Stomach (tissue), 9 donors: ENCODE data around the gene IGFN1. TPM values are rescaled to one million over a fixed set of nuclear protein-coding genes. Genes with fewer than 3 reads are reported as not detected.

Experiments
- DNase-seq, 2 donors: peaks; one replicate each; pipeline versions ENCODE4 v3.0.0 to v3.0.0-alpha.2; 2013 to 2019
- H3K27ac ChIP-seq, 5 donors: fragments of 200-600 bp in 4 of 5; sonication (generic) in 4 of 5; one replicate each; pipeline ENCODE4 v1.5.1; 2013 to 2019; ENCODE audit warnings: mild to moderate bottlenecking in 1 of 5, moderate library complexity in 1 of 5
- H3K27me3 ChIP-seq, 3 donors: fragments of 200-600 bp; sonication (generic); one replicate each; pipeline ENCODE4 v1.5.1; 2017 to 2019; ENCODE audit warnings: mixed run types in 1 of 3
- H3K36me3 ChIP-seq, 4 donors: fragments of 200-600 bp; sonication (generic); 1 replicate in 3 of 4; 2 replicates in 1 of 4; pipeline ENCODE4 v1.5.1; 2016 to 2019
- H3K4me1 ChIP-seq, 4 donors: fragments of 200-600 bp; sonication (generic); one replicate each; pipeline ENCODE4 v1.5.1; 2016 to 2019
- H3K4me3 ChIP-seq, 4 donors: fragments of 200-600 bp; sonication (generic) in 3 of 4; one replicate each; pipeline ENCODE4 v1.5.1; 2016 to 2019; ENCODE audit warnings: mild to moderate bottlenecking in 1 of 4
- H3K9me3 ChIP-seq, 4 donors: fragments of 200-600 bp; sonication (generic); one replicate each; pipeline ENCODE4 v1.5.1; 2016 to 2019
- EP300 ChIP-seq: sonication (generic); formaldehyde crosslinking; IDR thresholded peaks from one replicate; pipeline ENCODE4 v1.6.1; 2017; ENCODE audit warnings: antibody characterized with exemption
- POLR2A ChIP-seq, 4 donors: fragments of 450-650 bp; IDR thresholded peaks; one replicate each; pipeline ENCODE4 v1.6.1; 2016; ENCODE audit warnings: antibody characterized with exemption in 4 of 4, control low read depth in 2 of 4, mild to moderate bottlenecking in 1 of 4, moderate library complexity in 1 of 4
- POLR2AphosphoS5 ChIP-seq, 3 donors: sonication (generic); formaldehyde crosslinking; IDR thresholded peaks; one replicate each; pipeline ENCODE4 v1.6.1; 2016; ENCODE audit warnings: antibody characterized with exemption in 3 of 3
- WGBS, 5 donors: extraction: QIAGEN DNeasy Blood & Tissue Kit in 3 of 5; methylation state at CpG; one replicate each; pipeline versions ENCODE4 v1.1.5 to v1.1.7; 2013 to 2018; 5-methylcytosine and 5-hydroxymethylcytosine counted together
- intact Hi-C: fragments of 100-400 bp; cut with DNase I; formaldehyde crosslinking; loops from one replicate; pipeline ENCODE4 v1.15.1; 2023; ENCODE audit warnings: low total_unique reads
- polyA plus RNA-seq, 3 donors: library from polyadenylated mRNA; stranded (reverse); fragments of 200-250 nt; gene quantifications; one replicate each; pipeline ENCODE4 v1.2.3, GENCODE V29; 2013
- total RNA-seq, 5 donors: library from RNA; depleted of rRNA; stranded (reverse); fragments of >200 nt; gene quantifications; one replicate each; pipeline versions ENCODE4 v1.1.0 to v1.2.3, GENCODE V29; 2014 to 2016
- TF ChIP-seq, protein P1 (sequence below), 7 experiments: fragments of 450-650 bp in 4 of 7; fragments of 200-600 bp in 3 of 7; sonication (generic) in 3 of 7; IDR thresholded peaks; one replicate each; pipeline ENCODE4 v1.5.1; 2016 to 2019; ENCODE audit warnings: antibody characterized with exemption in 7 of 7, control low read depth in 2 of 7, mild to moderate bottlenecking in 1 of 7
- donor health status: healthy with polysubstance abuse.
- donor health status: Bipolar disorder and iron deficiency.
- donor health status: healthy.

The IGFN1 gene
- total and polyA plus RNA-seq, 8 donors = under 0.01 to 0.55 (median 0.05) TPM; not detected in 3

DNA sequence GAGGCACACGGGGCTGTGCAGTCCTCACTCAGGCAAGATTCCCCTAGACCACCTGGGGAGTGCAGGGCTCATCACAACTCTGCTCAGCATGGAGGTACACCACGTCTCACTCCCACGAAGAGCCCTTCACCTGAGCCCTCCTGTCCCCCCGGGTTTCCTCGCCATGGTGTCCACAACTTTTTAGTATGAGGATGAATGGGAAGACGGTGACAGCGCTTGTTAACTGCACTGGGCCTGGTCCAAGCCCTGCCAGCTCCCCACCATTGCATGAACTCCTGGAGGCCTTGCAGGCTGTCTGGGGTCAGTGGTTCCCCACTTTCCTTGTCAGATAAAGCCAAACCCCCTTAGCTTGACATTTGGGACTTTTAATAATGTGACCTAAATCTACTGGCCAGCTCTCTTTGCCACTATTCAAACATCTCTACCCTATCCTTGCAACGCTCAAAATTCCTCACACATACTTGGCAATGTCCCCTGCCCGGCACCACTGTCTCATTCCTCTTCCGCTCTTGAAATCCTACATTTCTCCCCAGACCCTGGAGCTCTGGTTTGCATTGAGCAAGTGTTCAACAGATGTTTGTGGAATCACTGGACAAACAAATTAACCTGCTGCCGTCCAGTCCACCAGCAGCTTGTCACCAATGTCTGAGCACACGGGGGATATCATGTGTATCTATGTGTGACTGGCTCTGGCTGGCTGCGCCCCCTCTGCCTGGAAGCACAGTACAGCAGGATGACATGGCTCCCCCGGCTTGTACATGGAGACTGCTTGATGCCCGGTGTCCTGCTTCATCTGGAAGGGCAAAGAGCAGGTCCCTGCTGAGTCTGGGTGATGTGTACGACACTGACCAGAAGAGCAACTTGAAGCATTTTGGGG lies 47.5 kb upstream of the IGFN1 start:
- Histone ChIP-seq H3K27ac (no peak overlapping the region), H3K9me3 (no peaks in the 10 kb centered on the region), H3K36me3 (peaks cover 62 to 93% (median 92%) of the 10 kb centered on the region in 4 donors), H3K4me1 (peaks cover 3 to 13% (median 5%) of the 10 kb centered on the region in 4 donors), H3K4me3 (no peak overlapping the region), H3K27me3 (no peaks in the 10 kb centered on the region)
- WGBS, 5 donors = 81 to 92% (median 88%) methylated on average over 13 to 16 of the region's 16 CpGs
- DNase-seq = no peak
- intact Hi-C loops = no loop called here
- TF ChIP-seq, protein P1, sequence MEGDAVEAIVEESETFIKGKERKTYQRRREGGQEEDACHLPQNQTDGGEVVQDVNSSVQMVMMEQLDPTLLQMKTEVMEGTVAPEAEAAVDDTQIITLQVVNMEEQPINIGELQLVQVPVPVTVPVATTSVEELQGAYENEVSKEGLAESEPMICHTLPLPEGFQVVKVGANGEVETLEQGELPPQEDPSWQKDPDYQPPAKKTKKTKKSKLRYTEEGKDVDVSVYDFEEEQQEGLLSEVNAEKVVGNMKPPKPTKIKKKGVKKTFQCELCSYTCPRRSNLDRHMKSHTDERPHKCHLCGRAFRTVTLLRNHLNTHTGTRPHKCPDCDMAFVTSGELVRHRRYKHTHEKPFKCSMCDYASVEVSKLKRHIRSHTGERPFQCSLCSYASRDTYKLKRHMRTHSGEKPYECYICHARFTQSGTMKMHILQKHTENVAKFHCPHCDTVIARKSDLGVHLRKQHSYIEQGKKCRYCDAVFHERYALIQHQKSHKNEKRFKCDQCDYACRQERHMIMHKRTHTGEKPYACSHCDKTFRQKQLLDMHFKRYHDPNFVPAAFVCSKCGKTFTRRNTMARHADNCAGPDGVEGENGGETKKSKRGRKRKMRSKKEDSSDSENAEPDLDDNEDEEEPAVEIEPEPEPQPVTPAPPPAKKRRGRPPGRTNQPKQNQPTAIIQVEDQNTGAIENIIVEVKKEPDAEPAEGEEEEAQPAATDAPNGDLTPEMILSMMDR (IDR thresholded peaks at IDR 0.05) = no peak
- no peak for TF ChIP-seq EP300
- no peak for TF ChIP-seq POLR2A (IDR thresholded peaks at IDR 0.05)
- TF ChIP-seq POLR2AphosphoS5 (IDR thresholded peaks at IDR 0.05) = no peak

DNA sequence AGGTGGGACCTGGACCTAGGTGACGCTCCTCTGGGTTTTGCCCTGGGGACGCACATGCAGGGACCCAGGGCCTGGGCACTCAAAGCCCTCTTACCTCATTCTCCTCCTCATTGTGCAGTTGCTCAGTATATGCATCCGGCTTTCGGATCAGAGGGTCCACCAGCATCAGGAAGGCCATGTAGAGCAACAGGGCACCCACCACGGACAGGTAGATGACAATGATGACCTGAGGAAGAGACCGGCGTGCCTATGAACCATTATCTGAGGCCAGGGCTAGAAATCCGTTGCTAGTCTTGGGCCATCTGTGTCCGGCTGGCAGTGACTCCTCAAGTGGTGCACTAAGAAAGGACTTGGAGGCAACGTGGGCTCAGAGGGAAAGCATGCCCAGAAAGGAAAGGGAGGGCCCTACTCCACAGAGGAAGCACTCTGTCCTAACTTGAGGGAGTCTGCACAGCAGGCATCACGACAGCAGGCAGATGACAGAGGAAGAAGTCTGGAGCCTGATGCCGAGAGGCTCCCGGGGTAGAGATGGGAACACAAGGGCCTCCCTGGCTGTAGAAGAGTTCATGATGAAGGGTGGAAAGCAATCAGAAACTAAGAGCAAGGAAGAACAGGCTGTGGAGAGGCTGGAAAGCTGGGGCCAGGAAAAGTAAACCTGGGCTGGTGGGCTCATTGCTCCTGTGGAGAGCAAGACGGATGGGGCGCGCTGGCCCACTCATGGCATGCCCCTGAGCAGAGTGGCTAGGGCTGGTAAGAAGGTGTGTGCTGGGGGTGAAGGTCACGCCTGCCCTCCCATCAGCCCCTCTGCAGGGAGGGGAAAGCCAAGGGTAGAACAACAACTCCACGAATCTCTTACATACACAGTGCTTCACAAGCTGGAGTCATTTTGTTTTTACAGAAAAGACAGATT lies 46.6 kb upstream of the IGFN1 start:
- intact Hi-C loops = no loop called here
- 83 to 92% (median 91%) methylated on average over 18 of the region's 18 CpGs for WGBS, 5 donors
- no peak for TF ChIP-seq EP300
- H3K27ac ChIP-seq = no peak overlapping the region
- no peaks in the 10 kb centered on the region for H3K27me3 ChIP-seq
- peaks cover 0 to 5% (median 0%) of the 10 kb centered on the region in 4 donors for H3K4me1 ChIP-seq
- H3K36me3 ChIP-seq = peaks cover 65 to 100% (median 98%) of the 10 kb centered on the region in 4 donors
- no peak overlapping the region for H3K4me3 ChIP-seq
- no peaks in the 10 kb centered on the region for H3K9me3 ChIP-seq
- DNase-seq = no peak

DNA sequence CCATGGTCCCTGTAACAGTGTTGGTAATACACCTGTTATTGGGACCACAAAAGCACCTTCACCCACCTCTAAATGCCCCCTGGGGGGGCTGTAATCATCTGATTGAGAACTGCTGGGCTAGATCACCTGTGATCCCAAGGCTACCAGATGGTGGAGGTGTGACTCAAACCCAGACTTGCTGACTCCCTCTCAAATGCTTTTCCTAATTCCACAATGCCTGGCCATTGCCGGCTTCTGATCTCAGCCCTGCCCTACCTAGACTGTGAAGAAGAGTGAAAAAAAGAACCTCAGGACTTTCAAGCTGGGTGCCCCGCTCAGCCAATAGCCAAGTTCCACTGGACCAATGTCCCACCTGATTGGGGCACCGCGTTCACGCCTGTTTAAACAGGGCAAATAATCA lies 45.9 kb upstream of the IGFN1 start:
- Histone ChIP-seq H3K27ac (no peak overlapping the region), H3K9me3 (no peaks in the 10 kb centered on the region), H3K36me3 (peaks cover 65 to 98% (median 95%) of the 10 kb centered on the region in 4 donors), H3K27me3 (no peaks in the 10 kb centered on the region), H3K4me3 (no peak overlapping the region), H3K4me1 (peaks cover 0 to 5% (median 0%) of the 10 kb centered on the region in 4 donors)
- no peak for DNase-seq
- intact Hi-C loops = no loop called here
- TF ChIP-seq EP300 (no peak), POLR2AphosphoS5 (IDR thresholded peaks at IDR 0.05) (no peak), POLR2A (IDR thresholded peaks at IDR 0.05) (no peak)
- TF ChIP-seq, protein P1 (IDR thresholded peaks at IDR 0.05) = no peak
- 68 to 80% (median 72%) methylated on average over 5 of the region's 5 CpGs for WGBS, 5 donors

DNA sequence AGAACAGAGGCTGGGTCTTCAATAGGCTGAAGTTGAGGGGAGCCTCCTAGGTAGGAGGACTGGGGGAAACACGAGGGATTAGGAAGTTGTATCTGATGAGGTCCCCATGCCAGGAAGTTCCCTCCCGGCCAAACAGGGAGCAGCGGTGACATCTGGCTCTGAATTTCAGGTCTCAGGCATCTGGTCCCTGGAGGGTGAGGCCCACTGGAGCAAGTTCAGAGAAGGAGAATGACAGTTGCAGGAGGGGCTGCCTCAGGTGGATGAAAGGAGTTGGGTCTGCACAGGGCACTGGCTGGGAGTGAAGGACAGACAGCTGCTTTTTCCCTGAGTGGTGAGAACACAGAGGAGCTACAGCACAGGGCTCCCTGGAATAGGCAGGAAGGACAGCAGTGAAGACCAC lies 45.5 kb upstream of the IGFN1 start:
- DNase-seq = no peak
- H3K36me3 ChIP-seq = peaks cover 64 to 98% (median 95%) of the 10 kb centered on the region in 4 donors
- intact Hi-C loops = no loop called here

More for the DNA sequence above, 45.5 kb upstream of the IGFN1 start:
- Histone ChIP-seq H3K4me1 (peaks cover 0 to 9% (median 0%) of the 10 kb centered on the region in 4 donors), H3K27me3 (no peaks in the 10 kb centered on the region), H3K9me3 (no peaks in the 10 kb centered on the region), H3K4me3 (no peak overlapping the region), H3K27ac (no peak overlapping the region)
- no peak for TF ChIP-seq EP300
- TF ChIP-seq POLR2A (IDR thresholded peaks at IDR 0.05) = no peak
- TF ChIP-seq, protein P1 (IDR thresholded peaks at IDR 0.05) = no peak
- no peak for TF ChIP-seq POLR2AphosphoS5 (IDR thresholded peaks at IDR 0.05)
- WGBS, 5 donors = 82 to 87% (median 85%) methylated on average over 3 of the region's 3 CpGs
